ENCODE results near the gene MAOB.
"Not testable (repeated sequence)": the region's sequence is repeated elsewhere in the genome, so short reads cannot be mapped to it uniquely, and the experiment has no call there.

MAOB gene

GRCh38 chrX:43882294-43882681 is at the start of gene MAOB:
TSS of gene MAOB (minus strand) at chrX:43882450. CDS start at chrX:43882299, 151 bp downstream.
- DNase-seq = peak; percentile 22

DNA sequence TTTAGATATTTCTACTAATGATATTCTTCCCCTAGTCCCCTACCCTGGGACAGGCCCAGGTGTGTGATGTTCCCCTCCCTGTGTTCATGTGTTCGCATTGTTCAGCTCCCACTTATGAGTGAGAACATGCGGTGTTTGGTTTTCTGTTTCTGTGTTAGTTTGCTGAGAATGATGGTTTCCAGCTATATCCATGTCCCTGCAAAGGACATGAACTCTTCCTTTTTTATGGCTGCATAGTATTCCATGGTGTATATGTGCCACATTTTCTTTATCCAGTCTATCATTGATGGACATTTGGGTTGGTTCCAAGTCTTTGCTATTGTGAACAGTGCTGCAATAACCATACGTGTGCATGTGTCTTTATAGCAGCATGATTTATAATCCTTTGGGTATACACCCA is 39.8 kb upstream of the MAOB start:
- DNase-seq = not testable (repeated sequence)

DNA sequence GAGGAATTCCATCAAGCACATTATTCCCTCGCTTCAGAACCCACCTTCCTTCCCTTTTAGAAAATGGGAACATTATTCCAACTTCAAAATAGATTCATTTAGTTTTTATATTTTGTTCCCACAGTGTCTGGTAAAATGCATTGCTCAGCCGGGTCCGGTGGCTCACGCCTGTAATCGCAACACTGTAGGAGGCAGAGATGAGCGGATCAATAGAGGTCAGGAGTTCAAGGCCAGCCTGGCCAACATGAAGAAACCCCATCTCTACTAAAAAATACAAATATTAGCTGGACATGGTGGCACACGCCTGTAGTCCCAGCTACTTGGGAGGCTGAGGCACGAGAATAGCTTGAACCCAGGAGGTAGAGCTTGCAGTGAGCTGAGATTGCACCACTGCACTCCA is 28.5 kb upstream of the MAOB start:
- not testable (repeated sequence) for DNase-seq

DNA sequence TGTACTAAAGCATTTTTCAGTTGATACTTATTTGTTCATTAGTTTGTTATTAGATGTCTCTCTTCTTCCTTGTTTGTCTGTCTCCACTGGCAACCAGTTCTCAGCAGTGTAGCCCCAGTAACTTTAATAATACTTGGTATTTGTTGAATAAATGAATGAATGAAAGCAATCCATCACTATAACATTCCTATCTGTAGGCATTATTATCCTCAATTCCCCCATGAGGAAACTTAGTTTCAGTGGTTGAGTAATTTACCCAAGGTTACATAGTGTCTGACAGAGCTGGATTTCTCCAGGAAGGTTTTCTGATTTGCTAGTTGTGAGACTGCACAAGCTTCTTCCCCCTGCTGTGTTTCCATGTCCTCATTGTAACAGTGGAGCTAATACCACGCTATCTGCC is 27.8 kb upstream of the MAOB start:
- no peak for DNase-seq

DNA sequence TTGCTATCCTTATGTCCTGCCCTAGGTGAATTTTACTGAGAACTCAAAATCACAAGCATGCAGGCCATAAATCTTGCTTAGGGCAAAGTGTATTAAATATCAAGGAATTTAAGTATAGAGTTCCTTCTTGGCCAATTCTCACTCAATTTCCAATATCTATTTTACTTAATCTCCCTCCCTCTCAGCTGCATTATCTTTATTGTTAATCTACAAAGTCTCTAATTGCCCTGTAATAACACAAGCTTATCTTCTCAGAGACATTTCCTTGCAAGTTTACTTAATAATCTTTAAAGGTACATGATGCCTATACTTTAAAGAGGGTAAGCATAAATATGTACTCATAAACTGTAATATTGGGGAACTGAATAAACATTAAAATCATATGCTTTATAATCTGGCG is 26.9 kb upstream of the MAOB start:
- no peak for DNase-seq

GRCh38 chrX:43899878-43900815 is 17.9 kb upstream of the MAOB start:
- no peak for DNase-seq

GRCh38 chrX:43898406-43899035 is 16.3 kb upstream of the MAOB start:
- DNase-seq = no peak

DNA sequence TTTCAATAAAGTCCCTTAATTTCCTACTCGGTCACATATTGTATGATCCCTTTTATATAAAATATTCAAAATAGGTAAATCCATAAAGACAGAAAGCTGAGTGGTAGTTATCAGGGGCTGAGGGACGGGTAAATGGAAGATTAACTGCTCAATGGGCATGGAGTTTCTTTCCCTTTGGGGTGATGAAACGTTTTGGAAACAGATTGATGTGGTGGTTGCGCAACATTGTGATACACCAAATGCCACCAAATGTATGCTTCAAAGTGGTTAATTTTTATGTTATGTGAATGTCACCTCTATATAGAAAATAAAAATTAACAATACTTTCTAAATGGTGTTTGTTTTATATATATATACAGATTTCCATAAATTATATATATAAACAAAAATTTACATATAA is 15.0 kb upstream of the MAOB start:
- DNase-seq = no peak

DNA sequence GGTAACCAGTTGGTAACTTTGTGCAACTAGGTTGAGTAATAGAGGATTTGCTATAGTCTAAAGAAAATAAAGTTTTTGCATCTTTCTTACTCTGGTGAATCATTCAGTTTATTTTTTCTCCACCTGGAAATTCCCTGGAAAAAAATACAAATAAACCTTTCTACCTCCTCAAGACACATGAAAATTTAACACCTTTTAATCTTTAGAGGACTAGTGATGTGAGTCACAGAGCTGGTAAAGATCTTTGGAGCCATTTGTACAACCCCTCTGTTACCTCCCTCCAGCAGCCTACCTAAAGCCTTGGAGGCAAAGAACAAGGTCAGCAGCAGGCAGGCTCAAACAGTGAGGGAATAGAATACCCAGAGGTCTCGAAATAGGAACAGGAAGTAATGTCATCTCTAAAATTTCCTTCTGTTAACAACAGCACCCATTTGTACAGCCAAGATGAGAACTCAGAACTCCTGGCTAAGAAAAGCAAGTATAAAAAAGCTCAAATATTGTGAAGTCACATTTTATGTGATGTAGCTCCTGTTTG is 10.2 kb upstream of the MAOB start:
- DNase-seq = no peak

GRCh38 chrX:43885617-43886016 is 3.4 kb upstream of the MAOB start:
- DNase-seq = no peak

DNA sequence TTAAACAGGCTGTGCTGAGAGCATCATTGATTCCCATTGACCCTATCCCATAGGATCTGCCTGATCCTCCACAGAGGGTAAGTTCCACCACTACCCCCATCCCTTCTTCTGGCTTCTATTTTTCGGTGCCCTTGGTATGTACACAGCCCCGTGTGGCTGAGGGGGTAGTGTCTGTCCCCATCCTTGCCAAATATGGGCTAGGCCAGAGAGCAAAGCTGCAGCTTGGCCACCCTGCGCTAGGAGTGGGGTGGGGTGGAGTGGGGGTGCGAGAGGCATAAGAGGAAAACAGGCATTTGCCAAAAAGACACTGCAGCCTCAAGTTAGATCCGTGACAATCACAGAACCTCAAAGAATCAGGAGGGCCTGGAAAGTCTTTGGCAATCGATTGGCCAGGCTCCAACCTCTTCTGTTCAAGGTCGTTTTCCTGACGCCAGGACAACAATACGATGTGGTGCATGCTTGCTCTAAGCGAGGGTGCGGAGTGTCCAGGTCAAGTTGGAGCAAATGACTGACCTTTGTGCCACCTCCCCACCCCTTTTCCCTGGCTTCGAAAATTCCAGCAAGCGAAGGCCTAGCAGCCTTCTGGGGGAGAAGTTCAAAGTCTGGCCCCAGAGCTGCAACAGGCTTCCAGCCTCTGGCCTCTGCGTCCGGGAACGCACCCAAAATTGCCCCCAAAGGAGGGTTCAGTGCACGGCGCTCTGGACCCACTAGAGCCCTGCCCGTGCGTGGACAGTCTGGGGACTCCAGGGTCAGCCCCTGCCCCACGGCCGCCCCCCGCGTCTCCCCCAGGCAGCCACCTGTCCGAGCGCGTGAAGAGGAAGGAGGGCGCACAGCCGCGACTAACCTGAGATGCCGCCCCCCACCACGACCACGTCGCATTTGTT is 598 bp downstream of the MAOB start:
- no peak for DNase-seq

- DNase-seq = no peak
These were observed 1.8 kb downstream of the MAOB start for GRCh38 chrX:43880425-43880824.

DNA sequence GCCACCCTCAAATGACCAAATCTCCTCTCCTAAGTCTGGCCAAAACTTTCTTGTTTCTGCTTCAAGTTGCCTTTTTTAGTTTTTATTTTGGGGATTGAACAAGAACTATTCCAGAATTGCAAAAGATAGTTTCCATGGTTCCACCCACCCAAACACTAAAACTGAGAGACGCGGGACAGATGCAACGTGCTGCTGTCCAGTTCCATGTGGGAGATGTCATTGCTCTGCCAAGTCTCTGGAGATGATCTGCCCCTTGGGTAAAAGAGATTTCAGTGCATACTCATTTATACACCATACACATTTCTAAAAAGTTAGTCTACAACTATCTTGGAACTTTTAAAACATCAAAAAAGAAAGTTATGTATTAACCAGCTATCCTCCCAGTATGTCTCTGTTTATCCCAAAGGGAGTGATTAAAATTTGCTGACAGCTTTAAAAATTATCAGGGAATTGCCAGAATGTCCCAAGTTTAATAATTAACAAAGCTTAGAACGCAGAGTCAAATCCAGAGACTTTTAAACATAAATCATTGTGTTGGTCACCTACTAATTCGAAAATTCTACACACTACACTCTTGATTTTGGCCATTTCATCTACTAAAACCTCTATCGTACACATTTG is 3.2 kb downstream of the MAOB start:
- DNase-seq = no peak

GRCh38 chrX:43876680-43877079 is 5.6 kb downstream of the MAOB start:
- no peak for DNase-seq

DNA sequence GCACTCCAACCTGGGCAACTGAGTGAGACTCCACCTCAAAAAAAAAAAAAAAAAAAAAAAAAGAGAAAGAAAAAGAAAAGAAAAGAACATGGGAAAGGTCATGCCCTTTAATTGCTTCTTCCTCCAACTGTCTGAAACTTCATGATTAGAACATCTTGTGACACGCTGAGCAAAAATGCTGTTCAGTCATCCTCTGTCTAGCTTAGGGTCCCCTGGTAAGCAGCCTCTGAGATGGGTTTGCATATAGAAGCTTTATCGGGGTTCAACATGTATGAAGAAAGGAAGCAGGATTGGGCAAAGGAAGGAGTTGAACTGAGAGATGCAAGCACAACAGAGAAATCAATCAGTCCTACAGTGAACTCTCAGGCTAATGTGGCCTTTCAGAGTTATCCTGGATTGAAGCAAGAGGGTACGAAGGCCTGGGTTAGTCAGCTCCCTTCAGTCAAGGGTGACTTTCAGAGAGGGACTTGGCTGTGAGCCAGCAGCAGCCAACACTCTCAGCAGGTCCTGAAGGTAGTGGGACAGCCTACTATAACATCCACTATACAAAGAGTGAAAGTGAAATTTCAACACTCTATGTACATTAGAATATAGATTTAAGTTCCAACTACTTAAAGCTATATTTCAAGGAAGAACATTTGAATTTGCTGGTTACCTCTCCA is 11.4 kb downstream of the MAOB start:
- no peak for DNase-seq

DNA sequence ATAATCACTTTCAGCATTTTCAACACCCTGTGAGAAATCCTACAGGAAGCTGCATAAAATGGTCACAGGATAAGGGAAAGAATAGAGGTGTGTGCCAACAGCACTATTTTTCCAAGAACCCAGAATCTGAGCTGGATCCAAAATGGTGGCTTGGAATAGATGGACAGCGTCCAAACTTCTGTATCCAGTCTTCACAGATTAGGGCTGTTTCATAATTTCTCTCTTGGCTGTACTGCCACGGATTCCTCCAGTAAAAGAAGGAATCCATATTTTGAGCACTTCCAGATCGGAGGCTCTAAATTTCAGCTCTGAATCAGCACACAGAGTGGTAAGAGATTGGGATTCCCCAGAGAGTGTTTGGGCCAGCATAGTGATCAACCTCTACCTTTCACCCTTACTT is 12.2 kb downstream of the MAOB start:
- no peak for DNase-seq

DNA sequence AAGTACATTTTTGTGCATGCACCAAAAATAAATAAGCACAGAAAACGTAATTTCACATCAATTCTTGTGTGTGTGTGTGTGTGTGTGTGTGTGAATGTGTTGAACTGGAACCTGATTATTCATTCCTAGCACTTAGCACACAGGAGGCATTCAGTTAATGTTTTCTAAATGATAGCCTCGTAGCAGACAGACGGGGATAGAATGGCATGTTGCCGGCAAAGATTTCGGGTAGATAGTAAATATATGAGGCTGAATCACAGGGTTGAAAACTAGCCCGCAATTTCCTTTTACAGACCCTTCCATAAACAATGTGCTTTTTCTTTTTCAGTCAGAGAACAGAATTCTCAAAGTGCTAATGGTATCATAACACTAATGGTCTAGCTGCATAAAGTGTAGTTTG is 13.5 kb downstream of the MAOB start:
- no peak for DNase-seq

DNA sequence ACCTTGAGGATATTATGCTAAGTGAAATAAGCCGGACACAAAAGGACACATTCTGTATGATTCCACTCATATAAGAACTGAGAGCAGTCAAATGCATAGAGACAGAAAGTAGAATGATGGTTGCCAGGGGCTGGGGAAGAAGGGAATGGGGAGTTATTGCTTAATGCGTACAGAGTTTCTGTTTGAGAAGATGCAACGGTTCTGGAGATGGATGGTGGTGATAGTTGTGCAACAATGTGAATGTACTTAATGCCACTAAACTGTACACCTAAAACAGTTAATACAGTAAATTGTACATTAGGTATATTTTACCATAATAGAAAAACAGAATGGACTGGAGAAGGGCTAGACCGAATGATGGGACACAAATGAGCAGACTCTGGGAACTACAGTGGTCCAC is 15.8 kb downstream of the MAOB start:
- no peak for DNase-seq

DNA sequence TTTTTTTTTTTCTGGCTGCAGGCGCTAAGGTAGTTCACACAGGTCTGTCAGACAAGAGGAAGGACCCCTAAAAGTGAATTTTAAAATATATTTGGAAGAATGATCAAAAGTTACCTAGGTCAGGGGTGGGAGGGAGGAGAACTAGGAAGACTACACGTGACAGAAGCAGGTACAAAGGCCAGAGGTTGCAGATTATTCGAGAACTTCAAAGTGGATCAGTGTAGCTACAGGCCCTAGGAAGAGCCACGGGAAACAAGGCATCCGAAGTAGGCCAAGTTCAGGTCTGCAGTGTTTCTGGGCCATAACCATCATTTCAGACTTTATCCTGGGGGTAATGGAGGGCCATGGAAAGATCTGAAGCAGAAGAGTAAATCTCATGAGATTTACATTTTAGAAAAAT is 16.5 kb downstream of the MAOB start:
- no peak for DNase-seq

- DNase-seq = no peak
These were observed 19.8 kb downstream of the MAOB start for GRCh38 chrX:43862434-43862833.

GRCh38 chrX:43861750-43862149 is 20.5 kb downstream of the MAOB start:
- no peak for DNase-seq

All from stimulated activated CD4-positive, alpha-beta T cell treated with anti-CD3 and anti-CD28 coated beads, Interleukin-4, amount 100 ng/mL, for 1 hour (primary cell).